HFFc6 (cell line): ENCODE data around the gene RUNDC3A. TPM values are rescaled to one million over a fixed set of nuclear protein-coding genes. Genes with fewer than 3 reads are reported as not detected.

Experiments used
- DNase-seq: peaks from one replicate; pipeline ENCODE4 v3.0.0-alpha.2; 2018
- H3K27ac Mint-ChIP-seq: 2 replicates; pipeline ENCODE4 v1.8.0; 2020; ENCODE audit warnings: mild to moderate bottlenecking, mixed read lengths
- H3K27me3 Mint-ChIP-seq: 2 replicates; pipeline ENCODE4 v1.8.0; 2021; ENCODE audit warnings: mild to moderate bottlenecking, moderate library complexity, mixed read lengths; ENCODE audit not compliant: insufficient read depth
- H3K36me3 Mint-ChIP-seq: 2 replicates; pipeline ENCODE4 v1.8.0; 2021; ENCODE audit warnings: low read depth, mixed read lengths
- H3K4me1 Mint-ChIP-seq: 2 replicates; pipeline ENCODE4 v1.8.0; 2020; ENCODE audit warnings: low read depth, mixed read lengths
- H3K4me3 Mint-ChIP-seq: 2 replicates; pipeline ENCODE4 v1.8.0; 2020; ENCODE audit warnings: mild to moderate bottlenecking, moderate library complexity, mixed read lengths
- H3K9me3 Mint-ChIP-seq: 2 replicates; pipeline ENCODE4 v1.8.0; 2020; ENCODE audit warnings: mild to moderate bottlenecking, mixed read lengths
- total RNA-seq, 6 experiments: library from RNA; stranded (reverse); fragmentation: NEBNext Ultra II Directional; extraction: Animal tissue kit (Norgen Biotek cat#: 25700); gene quantifications; 2 replicates in 1 of 6; 3 replicates in 5 of 6; pipeline ENCODE4 v1.2.3, GENCODE V29; 2021
- TF ChIP-seq, protein P1 (sequence below): fragments of 200-600 bp; sonication (generic); IDR thresholded peaks from 2 replicates; pipeline ENCODE4 v1.5.0; 2021; ENCODE audit warnings: antibody characterized with exemption, mild to moderate bottlenecking

RUNDC3A gene
- total RNA-seq, 6 experiments from 2014 or later: 0.17 TPM; not detected in 5

DNA sequence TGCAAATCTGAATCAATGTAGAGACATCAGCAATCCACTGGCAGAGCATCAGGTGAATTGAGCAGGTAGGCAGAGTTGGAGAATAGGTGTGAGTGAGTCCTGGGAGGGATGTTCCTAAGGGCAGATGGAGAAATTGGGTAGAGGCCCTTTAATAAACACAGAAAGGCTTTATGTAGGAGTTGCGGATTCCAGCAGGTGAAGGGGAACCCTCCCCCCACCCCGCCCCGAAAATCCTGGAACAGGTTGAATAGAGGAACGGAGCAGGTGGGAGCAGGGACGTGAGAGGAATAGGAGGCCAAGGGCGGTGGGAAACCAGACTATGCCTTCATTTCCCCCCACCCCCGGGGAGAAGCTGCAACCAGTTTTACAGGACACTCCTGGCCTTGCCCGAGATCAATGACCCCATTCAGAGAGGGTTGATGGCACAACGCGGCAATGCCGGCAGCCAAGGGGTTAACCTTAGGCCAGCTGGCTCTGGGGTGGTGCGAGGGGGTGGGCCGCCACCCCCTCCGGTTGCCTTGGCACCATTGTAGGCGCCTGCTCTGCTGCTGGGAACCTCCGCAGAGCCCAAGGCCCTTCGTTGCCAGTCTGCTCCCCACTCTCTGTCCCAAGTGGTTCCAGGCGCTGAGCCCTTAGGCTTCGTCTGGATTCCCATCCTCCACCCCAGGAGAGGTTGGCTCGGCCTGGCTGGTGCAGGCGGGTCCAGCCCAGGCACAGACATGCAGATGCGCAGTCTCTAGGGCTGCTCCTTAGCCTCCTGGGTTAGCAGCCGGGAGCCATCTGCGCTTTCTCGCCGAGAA is 814 bp upstream of the RUNDC3A start:
- peaks cover 37% of the 10 kb centered on the region for H3K27me3 Mint-ChIP-seq
- no peak overlapping the region for H3K27ac Mint-ChIP-seq
- no peaks in the 10 kb centered on the region for H3K36me3 Mint-ChIP-seq
- TF ChIP-seq, protein P1, sequence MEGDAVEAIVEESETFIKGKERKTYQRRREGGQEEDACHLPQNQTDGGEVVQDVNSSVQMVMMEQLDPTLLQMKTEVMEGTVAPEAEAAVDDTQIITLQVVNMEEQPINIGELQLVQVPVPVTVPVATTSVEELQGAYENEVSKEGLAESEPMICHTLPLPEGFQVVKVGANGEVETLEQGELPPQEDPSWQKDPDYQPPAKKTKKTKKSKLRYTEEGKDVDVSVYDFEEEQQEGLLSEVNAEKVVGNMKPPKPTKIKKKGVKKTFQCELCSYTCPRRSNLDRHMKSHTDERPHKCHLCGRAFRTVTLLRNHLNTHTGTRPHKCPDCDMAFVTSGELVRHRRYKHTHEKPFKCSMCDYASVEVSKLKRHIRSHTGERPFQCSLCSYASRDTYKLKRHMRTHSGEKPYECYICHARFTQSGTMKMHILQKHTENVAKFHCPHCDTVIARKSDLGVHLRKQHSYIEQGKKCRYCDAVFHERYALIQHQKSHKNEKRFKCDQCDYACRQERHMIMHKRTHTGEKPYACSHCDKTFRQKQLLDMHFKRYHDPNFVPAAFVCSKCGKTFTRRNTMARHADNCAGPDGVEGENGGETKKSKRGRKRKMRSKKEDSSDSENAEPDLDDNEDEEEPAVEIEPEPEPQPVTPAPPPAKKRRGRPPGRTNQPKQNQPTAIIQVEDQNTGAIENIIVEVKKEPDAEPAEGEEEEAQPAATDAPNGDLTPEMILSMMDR: no peak
- no peak overlapping the region for H3K4me3 Mint-ChIP-seq
- no peak for DNase-seq
- no peaks in the 10 kb centered on the region for H3K4me1 Mint-ChIP-seq
- no peaks in the 10 kb centered on the region for H3K9me3 Mint-ChIP-seq

DNA sequence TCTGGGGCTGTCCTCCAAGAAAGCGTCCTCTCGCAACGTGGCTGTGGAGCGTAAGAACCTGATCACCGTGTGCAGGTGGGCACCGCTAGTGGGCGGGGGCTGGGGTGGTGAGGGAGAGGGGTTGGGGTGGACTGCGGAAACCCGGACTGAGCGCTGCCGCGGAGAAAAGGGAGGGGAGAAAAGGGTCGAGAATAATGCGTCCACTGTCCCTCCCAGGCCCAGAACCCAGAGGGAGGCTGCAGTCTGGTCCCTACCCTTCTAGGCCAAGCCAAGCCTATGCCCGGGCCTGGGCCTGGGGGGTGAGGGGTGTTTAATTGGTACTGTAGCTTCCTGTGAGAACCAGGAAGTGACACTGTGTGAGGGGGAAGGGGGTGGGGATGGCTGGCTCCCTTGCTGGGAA is 464 bp downstream of the RUNDC3A start:
- Mint-ChIP-seq H3K27me3 (peaks cover 44% of the 10 kb centered on the region), H3K27ac (no peak overlapping the region), H3K4me1 (no peaks in the 10 kb centered on the region), H3K36me3 (no peaks in the 10 kb centered on the region), H3K4me3 (no peak overlapping the region), H3K9me3 (no peaks in the 10 kb centered on the region)
- TF ChIP-seq, protein P1: no peak
- no peak for DNase-seq

DNA sequence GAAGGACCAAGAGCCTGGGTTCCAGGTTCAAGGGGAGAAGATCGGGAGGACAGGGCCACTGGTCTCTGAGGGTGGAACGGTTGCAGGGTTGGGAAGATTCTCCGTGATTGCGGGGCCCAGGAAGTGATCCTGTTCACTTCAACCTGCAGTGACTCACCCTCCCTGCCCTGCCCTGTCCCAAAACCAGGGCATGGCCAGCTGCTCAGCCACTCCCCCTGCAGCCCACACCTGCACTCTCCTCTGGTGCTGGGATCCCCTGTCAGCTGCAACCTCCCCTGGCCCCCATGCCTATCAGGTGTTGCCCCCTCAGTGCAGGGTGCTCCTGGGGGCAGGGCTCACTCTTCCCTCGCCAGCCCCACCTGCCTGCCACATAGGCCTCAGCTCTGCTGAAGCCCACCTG is 1.1 kb downstream of the RUNDC3A start:
- Mint-ChIP-seq H3K27ac (no peak overlapping the region), H3K36me3 (no peaks in the 10 kb centered on the region), H3K27me3 (peaks cover 46% of the 10 kb centered on the region), H3K4me1 (no peaks in the 10 kb centered on the region), H3K4me3 (no peak overlapping the region), H3K9me3 (no peaks in the 10 kb centered on the region)
- DNase-seq: no peak
- TF ChIP-seq, protein P1: no peak

DNA sequence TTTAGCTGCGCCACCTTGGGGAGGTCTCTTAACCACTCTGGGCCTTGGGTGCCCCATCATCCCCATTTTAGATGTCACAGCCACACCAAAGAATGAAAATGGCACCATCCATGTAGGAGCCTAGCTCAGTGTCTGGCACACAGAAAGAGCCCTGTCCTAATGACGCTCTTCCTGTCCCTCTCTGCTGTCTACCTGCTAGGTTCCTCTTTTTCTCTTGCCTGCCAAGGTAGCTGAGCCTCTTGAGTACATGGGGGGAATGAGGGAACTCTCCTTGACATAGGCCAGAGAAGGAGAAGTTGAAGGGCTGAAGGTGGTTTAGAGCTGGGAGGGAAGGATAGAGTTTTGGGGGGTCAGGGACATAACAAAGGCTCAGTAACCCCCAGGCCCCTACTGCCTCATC is 1.8 kb downstream of the RUNDC3A start:
- TF ChIP-seq, protein P1: no peak
- no peak overlapping the region for H3K4me3 Mint-ChIP-seq
- H3K27ac Mint-ChIP-seq: no peak overlapping the region
- H3K27me3 Mint-ChIP-seq: peaks cover 46% of the 10 kb centered on the region
- no peaks in the 10 kb centered on the region for H3K36me3 Mint-ChIP-seq
- no peaks in the 10 kb centered on the region for H3K9me3 Mint-ChIP-seq
- DNase-seq: no peak
- no peaks in the 10 kb centered on the region for H3K4me1 Mint-ChIP-seq

DNA sequence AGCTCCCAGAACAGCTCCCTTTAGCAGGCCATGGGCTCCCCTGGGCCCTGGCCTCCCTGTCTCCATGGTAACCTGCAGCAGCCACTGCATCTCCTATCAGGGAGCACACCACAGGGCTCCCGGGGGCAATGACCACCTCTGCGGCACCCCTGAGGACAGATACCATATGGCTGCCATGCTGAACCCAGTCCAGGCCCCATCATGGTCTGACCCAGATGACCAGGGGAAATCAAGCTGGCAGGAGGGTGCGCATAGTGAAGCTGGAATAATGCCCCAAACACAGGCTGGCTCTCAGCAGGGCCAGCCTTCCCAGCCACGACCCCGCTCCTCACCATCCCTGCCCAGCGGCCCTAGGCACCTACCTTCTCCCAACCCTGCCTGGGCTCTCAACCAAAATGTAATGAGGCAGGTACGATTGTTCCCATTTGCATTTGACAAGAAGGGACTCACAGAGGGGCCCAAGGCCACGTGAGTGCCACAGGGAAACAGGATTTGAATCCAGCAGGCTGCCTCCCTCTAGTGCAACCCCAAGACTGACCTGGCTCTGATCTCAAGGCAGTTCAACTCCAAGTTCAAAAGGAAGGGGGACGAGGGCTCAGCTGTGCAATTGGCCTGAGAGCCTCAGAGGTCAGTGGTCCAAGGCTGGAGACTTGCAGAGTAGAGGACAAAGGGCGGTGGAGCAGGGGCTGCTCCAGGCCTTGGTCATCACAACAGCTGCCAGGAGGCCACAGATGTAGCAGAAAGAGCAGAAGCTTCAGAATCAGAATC is 2.4 kb downstream of the RUNDC3A start:
- Mint-ChIP-seq H3K9me3 (no peaks in the 10 kb centered on the region), H3K27ac (no peak overlapping the region), H3K4me3 (no peak overlapping the region), H3K4me1 (no peaks in the 10 kb centered on the region), H3K36me3 (no peaks in the 10 kb centered on the region), H3K27me3 (peaks cover 49% of the 10 kb centered on the region)
- TF ChIP-seq, protein P1: no peak
- DNase-seq: no peak
